GM12891 (cell line): ENCODE data around the gene ROBO1.

Experiments used
- POLR2A ChIP-seq: IDR thresholded peaks from 2 replicates; pipeline ENCODE4 v1.6.1; 2011; ENCODE audit warnings: low read depth, low read length, control low read depth
- POLR2AphosphoS5 ChIP-seq: IDR thresholded peaks from 2 replicates; pipeline ENCODE4 v1.6.1; 2011; ENCODE audit warnings: low read depth, low read length, control low read depth

- TF ChIP-seq POLR2A (no peak), POLR2AphosphoS5 (no peak)
Observed at GRCh38 chr3:78765671-78766485, 1001.9 kb downstream of the ROBO1 start.
